HCT116 (cell line): Measurements from ENCODE around the gene TRIM29. TPM values are rescaled to one million over a fixed set of nuclear protein-coding genes. Genes with fewer than 3 reads are reported as not detected.

ENCODE experiments used
- ATAC-seq: fragments of 200-7000 bp; cut with Tn5 transposase; 2 replicates; pipeline ENCODE4 v1.9.1; 2020; ENCODE audit warnings: mild to moderate bottlenecking, moderate library complexity
- BruUV-seq: library from RNA; stranded (reverse); fragments of 400-500 nt; replicated peaks from 2 replicates; lab custom pipeline; 2021; lab: Mats Ljungman, UMichigan
- CTCF ChIA-PET: fragments of 300-600 bp; sonication (Branson Sonifier 250); formaldehyde crosslinking; loops from one replicate; lab custom pipeline; 2021; ENCODE audit warnings: antibody characterized with exemption; lab: Charles Lee
- POLR2A ChIA-PET: fragments of 300-600, 350-600 bp; sonication (Branson Sonifier 250); formaldehyde crosslinking; loops from one replicate; lab custom pipeline; 2021; ENCODE audit warnings: antibody characterized with exemption; lab: Charles Lee
- RAD21 ChIA-PET, 2 experiments: fragments of 300-600 bp; sonication (Branson Sonifier 250); formaldehyde crosslinking; loops; one replicate each; lab custom pipeline; 2023; ENCODE audit warnings: low total read pairs in 2 of 2; ENCODE audit not compliant: uncharacterized antibody in 2 of 2, unreplicated experiment in 2 of 2, low non-redundant PET in 1 of 2; lab: Charles Lee
- DNase-seq: peaks from one replicate; pipeline ENCODE4 v3.0.0-alpha.2; 2010; ENCODE audit warnings: low read depth, low spot score
- H2AFZ ChIP-seq: fragments of 200-600 bp; shearing (Covaris generic), sonication (generic); 2 replicates; pipeline ENCODE4 v1.6.1; 2017; ENCODE audit warnings: low read depth, mixed run types, mixed read lengths, antibody characterized with exemption, low read length; ENCODE audit not compliant: poor library complexity, severe bottlenecking
- H3K27ac ChIP-seq: 2 replicates; pipeline ENCODE4 v1.5.1; 2012; ENCODE audit warnings: low read depth, low read length
- H3K27me3 ChIP-seq: fragments of 200-600 bp; sonication (generic); 2 replicates; pipeline ENCODE4 v1.6.1; 2016; ENCODE audit warnings: mixed run types, low read length, mixed read lengths; ENCODE audit not compliant: insufficient read depth
- H3K36me3 ChIP-seq, 2 experiments: fragments of 200-500 bp in 1 of 2; fragments of 200-600 bp in 1 of 2; sonication (Bioruptor generic) in 1 of 2; sonication (generic) in 1 of 2; 2 replicates each; pipeline versions ENCODE4 v1.5.1 to v1.6.1; 2014 to 2016; ENCODE audit warnings: low read length in 2 of 2, inconsistent platforms in 1 of 2, mixed read lengths in 1 of 2, mixed run types in 1 of 2; ENCODE audit not compliant: insufficient read depth in 2 of 2, control insufficient read depth in 1 of 2
- H3K4me1 ChIP-seq, 2 experiments: fragments of 200-600 bp in 1 of 2; sonication (generic) in 1 of 2; 2 replicates each; pipeline versions ENCODE4 v1.5.1 to v1.6.1; 2012 to 2017; ENCODE audit warnings: low read length in 2 of 2, inconsistent platforms in 1 of 2, mild to moderate bottlenecking in 1 of 2, mixed read lengths in 1 of 2, mixed run types in 1 of 2, moderate library complexity in 1 of 2; ENCODE audit not compliant: insufficient read depth in 2 of 2, control insufficient read depth in 1 of 2
- H3K4me2 ChIP-seq: fragments of 200-600 bp; sonication (generic); 2 replicates; pipeline ENCODE4 v1.6.1; 2017; ENCODE audit warnings: mixed run types, low read length, mixed read lengths
- H3K4me3 ChIP-seq, 2 experiments: fragments of 200-600 bp in 1 of 2; sonication (generic) in 1 of 2; replicated peaks in 1 of 2; 2 replicates each; pipeline ENCODE4 v1.5.1; 2011 to 2016; ENCODE audit warnings: low read length in 2 of 2, control low read depth in 1 of 2, low read depth in 1 of 2, mild to moderate bottlenecking in 1 of 2, mixed read lengths in 1 of 2, mixed run types in 1 of 2
- H3K79me2 ChIP-seq: fragments of 200-600 bp; sonication (generic); 2 replicates; pipeline ENCODE4 v1.6.1; 2017; ENCODE audit warnings: mild to moderate bottlenecking, mixed run types, low read length, moderate library complexity, mixed read lengths; ENCODE audit not compliant: insufficient read depth
- H3K9ac ChIP-seq: fragments of 200-600 bp; sonication (generic); 2 replicates; pipeline ENCODE4 v1.6.1; 2016; ENCODE audit warnings: low read length, mixed read lengths
- H3K9me2 ChIP-seq: fragments of 200-600 bp; sonication (generic), shearing (Covaris generic); 2 replicates; pipeline ENCODE4 v1.6.1; 2017; ENCODE audit warnings: mixed run types, mild to moderate bottlenecking, moderate library complexity; ENCODE audit not compliant: insufficient read depth
- H3K9me3 ChIP-seq, 2 experiments: fragments of 200-500 bp in 1 of 2; fragments of 200-600 bp in 1 of 2; sonication (Bioruptor generic) in 1 of 2; sonication (generic) in 1 of 2; 2 replicates each; pipeline ENCODE4 v1.6.1; 2014 to 2017; ENCODE audit warnings: low read length in 2 of 2, mixed read lengths in 2 of 2, inconsistent platforms in 1 of 2, low read depth in 1 of 2, mild to moderate bottlenecking in 1 of 2, mixed run types in 1 of 2, moderate library complexity in 1 of 2; ENCODE audit not compliant: control insufficient read depth in 1 of 2, insufficient read depth in 1 of 2
- H4K20me1 ChIP-seq: fragments of 200-600 bp; sonication (generic), shearing (Covaris generic); 2 replicates; pipeline ENCODE4 v1.6.1; 2017; ENCODE audit warnings: mixed run types, mild to moderate bottlenecking, moderate library complexity; ENCODE audit not compliant: insufficient read depth
- CTCF ChIP-seq, 3 experiments: fragments of 200-600 bp in 1 of 3; sonication (generic) in 1 of 3; IDR thresholded peaks in 2 of 3; conservative IDR thresholded peaks in 1 of 3; 2 replicates each; pipeline ENCODE4 v1.5.1; 2012 to 2017; ENCODE audit warnings: low read depth in 2 of 3, low read length in 2 of 3, antibody characterized with exemption in 1 of 3, borderline replicate concordance in 1 of 3, control low read depth in 1 of 3, mild to moderate bottlenecking in 1 of 3, mixed read lengths in 1 of 3, mixed run types in 1 of 3, moderate library complexity in 1 of 3; ENCODE audit not compliant: insufficient read depth in 1 of 3
- RAD21 ChIP-seq: IDR thresholded peaks from 2 replicates; pipeline ENCODE4 v1.6.1; 2012; ENCODE audit warnings: low read depth, mild to moderate bottlenecking
- YY1 ChIP-seq: IDR thresholded peaks from 2 replicates; pipeline ENCODE4 v1.6.1; 2011; ENCODE audit warnings: low read length, low read depth, moderate library complexity, mild to moderate bottlenecking; ENCODE audit not compliant: insufficient replicate concordance; ENCODE audit errors: extremely low read depth
- intact Hi-C: fragments of 100-400 bp; cut with micrococcal nuclease; formaldehyde crosslinking; loops from 2 replicates; pipeline ENCODE4 v1.10.0; 2022
- total RNA-seq: library from RNA; stranded (reverse); gene quantifications from one replicate; pipeline ENCODE4 v1.2.1, GENCODE V29; 2021; ENCODE audit not compliant: unreplicated experiment

Gene TRIM29
- total RNA-seq, 1 experiment from 2014 or later: 0.54 TPM

- ChIA-PET CTCF (interaction anchor here (0.8 to 1.8 kb wide), 12 partner anchors 96 to 628 kb away, joined by 3 to 8 read pairs (median 4); no protein-coding TSS in a partner anchor), POLR2A (no interaction called here)
- BruUV-seq: no TSS peak
These were observed 29.6 kb downstream of the TRIM29 start for GRCh38 chr11:120108154-120108784.

More at GRCh38 chr11:120108154-120108784, 29.6 kb downstream of the TRIM29 start:
- no peak overlapping the region for H3K27ac ChIP-seq
- H3K36me3 ChIP-seq: no peaks in the 10 kb centered on the region
- H2AFZ ChIP-seq: no peak overlapping the region
- no peak overlapping the region for H3K4me2 ChIP-seq
- intact Hi-C loops: loop anchor here (1.0 to 5.0 kb wide), 6 partner anchors 386 to 627 kb away; no protein-coding TSS in a partner anchor
- ATAC-seq (peak; percentile 97), DNase-seq (no peak)
- H3K4me1 ChIP-seq: no peaks in the 10 kb centered on the region
- H3K9me2 ChIP-seq: no peaks in the 10 kb centered on the region
- no peak overlapping the region for H3K9ac ChIP-seq
- H3K4me3 ChIP-seq: no peak overlapping the region
- H4K20me1 ChIP-seq: no peaks in the 10 kb centered on the region
- no peaks in the 10 kb centered on the region for H3K79me2 ChIP-seq
- no peaks in the 10 kb centered on the region for H3K9me3 ChIP-seq
- RAD21 ChIA-PET: interaction anchor here in 1 of 2 experiments (1.3 to 1.4 kb wide), 2 partner anchors 109 to 387 kb away, joined by 3 read pairs; no protein-coding TSS in a partner anchor
- TF ChIP-seq CTCF (IDR thresholded peaks at IDR 0.05 in 2 of 3, conservative IDR thresholded peaks at IDR 0.05 in 1 of 3; ENCODE audit: borderline replicate concordance in 1 of 3, insufficient read depth in 1 of 3, low read depth in 2 of 3, low read length in 2 of 3) (peak; percentile 94 to 99 (median 99)), YY1 (no peak), RAD21 (peak; percentile 99)
- peaks cover 20% of the 10 kb centered on the region; the same call in 1 of the 2 replicates for H3K27me3 ChIP-seq
